Limb (tissue), 2 donors: ENCODE data around the gene MYOZ3.

Experiments
- DNase-seq, 2 donors: peaks; one replicate each; pipeline ENCODE4 v3.0.0-alpha.2; 2016; ENCODE audit errors: extremely low spot score in 2 of 2

The MYOZ3 gene

DNA sequence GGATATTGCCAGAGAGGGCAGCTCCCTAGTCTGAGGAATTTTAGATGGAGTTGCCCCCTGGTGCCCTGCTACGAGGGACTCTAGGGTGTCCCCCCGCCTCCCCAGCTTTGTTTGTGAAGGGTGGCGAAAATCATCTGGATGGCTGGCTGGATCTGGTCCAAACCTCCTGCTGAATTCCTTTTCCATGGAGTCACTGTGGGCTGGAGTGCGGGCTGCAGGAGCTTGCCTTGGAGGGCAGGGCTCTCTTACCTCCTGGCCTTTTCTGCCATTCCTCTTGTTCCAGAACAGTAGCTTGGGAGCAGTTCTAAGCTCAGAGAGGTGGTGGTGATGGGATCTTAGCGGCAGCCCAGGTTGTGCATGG lies 18.5 kb upstream of the MYOZ3 start:
- peak in 1 of 2 donors; percentile 77 for DNase-seq

DNA sequence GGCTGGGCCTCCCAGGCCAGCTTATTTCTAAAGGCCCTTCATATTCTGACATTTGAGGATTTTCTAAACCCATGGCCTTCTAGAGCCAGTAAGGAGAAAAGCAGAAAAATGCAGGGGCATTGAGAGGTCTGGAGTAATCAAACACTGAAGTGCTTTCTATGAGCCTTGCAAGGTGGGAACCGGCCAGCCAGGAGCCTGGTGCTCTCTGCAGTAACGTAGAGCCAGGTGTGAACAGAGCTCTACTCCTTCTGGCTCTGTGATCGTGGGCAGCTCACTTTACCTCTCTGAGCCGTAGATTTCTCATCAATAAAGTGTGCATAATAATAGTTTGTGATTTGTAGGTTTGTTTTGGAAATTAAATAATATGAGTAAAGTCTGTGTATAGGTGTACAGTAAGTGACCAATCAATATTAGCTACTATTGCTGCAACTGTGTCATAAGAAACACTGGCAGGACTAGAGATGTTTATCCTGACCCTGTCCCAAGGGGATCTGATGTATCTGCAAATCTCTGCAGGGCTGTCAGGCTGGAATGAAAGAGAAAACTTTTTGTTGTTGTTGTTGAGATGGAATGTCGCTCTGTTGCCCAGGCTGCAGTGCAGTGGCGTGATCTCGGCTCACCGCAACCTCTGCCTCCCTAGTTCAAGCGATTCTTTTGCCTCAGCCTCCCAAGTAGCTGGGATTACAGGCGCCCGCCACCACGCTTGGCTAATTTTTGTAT lies 17.9 kb upstream of the MYOZ3 start:
- DNase-seq: no peak

- peak in 1 of 2 donors; percentile 19 for DNase-seq
Observed at GRCh38 chr5:150644058-150644457, 17.0 kb upstream of the MYOZ3 start.

DNA sequence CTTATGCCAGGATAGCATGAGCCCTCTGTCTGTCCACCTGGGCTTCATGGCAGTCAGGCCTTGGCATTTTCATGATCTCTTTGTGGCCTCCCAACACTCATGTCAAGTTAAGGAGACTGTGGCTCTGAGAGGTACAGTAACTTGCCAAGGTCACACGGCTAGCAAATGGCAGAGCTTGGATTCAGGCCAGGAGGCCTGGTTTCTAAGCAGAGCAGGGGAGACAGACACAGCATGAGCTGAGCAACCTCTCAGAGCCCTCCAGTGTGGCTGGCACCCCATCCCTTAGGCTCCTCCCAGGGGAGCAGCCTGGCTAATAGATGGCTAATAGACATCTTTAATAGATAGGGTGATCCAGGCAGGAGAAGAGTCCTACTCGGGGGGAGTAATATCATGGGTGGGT lies 16.5 kb upstream of the MYOZ3 start:
- peak in 1 of 2 donors; percentile 38 for DNase-seq

DNA sequence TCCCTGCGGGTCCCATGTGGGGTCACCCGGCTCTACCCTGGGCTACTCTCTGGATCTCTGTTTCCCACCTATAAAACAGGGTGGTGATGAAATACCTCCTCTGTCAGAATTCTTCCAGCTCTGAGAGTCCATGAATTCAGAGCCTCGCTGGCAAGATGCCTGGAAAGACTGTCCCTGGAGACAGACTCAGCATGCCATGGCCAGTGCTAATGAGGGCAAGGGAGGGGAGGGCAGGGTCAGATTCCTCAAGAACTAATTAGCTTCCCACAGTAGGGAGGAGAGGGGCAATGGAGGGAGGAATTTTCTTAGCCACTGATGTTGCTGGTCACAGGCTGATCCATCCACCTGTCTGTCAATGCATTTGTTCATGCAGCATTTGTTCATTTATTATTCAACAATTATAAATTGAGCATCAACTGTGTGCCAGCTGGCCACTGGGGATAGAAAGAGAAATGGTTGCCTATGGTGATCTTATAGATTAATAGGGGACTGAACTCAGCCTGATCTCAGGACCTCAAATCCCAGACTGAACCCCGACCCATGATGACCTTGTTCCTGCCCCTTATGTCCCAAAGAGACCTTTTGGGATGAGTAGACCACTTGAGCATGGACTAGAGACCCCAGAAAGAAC lies 15.9 kb upstream of the MYOZ3 start:
- DNase-seq: peak in 1 of 2 donors; percentile 54

DNA sequence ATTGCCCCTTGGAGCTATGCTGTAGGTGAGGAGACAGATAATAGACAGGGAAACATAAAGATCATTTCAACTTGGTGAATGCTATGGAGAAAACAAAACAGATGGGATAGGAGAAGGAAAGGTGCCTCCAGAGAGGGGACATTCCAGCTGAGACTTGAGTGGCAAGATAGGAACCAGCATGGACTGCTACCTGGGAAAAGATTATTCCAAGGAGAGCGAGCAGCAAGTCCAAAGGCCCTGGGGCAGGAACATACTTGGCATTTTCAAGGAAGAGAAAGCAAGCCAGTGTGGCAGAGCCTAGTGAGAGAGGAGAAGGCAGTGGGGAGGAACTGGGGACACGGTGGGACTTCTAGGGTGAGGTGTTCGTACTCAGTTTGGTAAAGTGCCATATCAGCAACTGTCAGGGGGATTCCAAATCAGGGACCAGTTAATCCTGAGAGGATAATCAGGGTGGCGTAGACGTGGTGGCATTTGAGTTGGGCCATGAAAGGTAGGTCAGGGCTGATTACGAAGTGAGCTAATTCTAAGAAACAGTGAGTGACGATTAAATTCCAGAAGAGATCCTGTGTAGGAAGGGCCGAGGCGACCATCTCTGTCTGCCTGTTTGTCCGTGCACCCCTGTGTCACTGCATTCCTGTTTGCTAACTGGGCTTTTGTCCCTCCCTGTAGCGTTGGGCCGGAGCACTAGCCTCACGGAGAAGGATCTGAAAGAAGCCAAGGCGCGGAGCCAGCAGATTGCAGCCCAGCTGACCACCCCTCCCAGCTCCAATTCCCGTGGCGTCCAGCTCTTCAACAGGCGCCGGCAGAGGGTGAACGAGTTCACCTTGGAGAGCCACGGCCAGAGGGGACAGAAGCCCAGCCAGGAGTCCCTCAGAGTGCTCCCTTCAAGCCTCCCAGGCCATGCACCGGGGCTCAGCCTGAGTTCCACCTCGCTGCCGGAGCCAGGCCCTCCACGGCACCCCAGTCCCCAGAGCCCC lies 13.5 kb upstream of the MYOZ3 start:
- peak in 1 of 2 donors; percentile 29 for DNase-seq

GRCh38 chr5:150648294-150649107 lies 12.6 kb upstream of the MYOZ3 start:
- DNase-seq: peak in 1 of 2 donors; percentile 27

- peak in 1 of 2 donors; percentile 45 for DNase-seq
Observed at GRCh38 chr5:150649108-150650020, 11.7 kb upstream of the MYOZ3 start.

GRCh38 chr5:150650021-150651006 lies 10.7 kb upstream of the MYOZ3 start:
- DNase-seq: peak in 1 of 2 donors; percentile 34

DNA sequence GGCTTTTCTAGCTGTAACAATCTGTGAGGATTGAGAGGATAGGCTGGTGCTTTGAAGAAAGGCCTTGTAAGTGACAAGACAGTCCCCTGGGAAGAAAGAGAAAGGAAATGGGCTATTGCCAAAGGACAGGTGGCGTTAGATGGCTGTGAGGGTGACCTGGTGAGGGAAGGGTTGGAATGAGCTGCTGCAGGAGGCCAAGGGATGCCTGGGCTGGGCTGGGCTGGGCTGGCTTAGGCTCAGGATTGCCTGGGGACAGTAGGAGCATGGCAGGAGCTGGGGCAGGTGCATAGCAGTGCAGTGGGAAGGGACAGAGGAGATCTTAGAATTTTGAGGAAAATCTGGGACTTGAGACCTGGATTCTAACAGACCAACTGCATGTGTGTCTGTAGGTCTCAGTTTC lies 9.7 kb upstream of the MYOZ3 start:
- no peak for DNase-seq

GRCh38 chr5:150651924-150652671 lies 9.0 kb upstream of the MYOZ3 start:
- no peak for DNase-seq

DNA sequence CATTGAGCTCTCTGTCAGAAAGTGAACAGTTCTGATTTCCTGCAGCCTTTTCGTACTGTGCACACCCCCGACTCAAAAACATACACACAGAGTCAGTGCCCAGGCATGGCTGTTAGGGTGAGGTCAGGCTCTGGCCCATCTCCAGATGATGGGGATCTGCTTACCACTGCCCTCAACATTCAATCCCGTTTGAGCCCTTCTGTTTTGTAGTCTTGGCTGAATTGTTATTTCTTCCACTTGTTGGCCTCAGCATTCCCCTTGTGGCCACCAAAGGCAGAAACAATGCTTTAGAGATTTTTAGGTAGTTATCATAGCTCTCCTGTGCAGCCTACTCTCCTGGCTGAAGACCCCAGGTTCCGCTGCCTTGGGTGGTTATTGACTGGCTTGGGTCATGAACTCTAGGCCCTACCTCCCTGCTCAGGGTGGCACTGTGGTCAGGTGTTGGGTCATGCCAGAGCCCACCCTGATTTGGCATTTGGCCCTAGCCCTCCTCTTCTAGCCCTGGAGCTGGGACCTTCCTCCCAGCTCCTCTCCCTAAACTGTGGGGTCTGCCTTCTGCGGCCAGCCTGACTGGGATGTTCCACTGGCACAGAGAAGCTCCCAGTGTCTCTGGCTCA lies 7.8 kb upstream of the MYOZ3 start:
- DNase-seq: no peak

DNA sequence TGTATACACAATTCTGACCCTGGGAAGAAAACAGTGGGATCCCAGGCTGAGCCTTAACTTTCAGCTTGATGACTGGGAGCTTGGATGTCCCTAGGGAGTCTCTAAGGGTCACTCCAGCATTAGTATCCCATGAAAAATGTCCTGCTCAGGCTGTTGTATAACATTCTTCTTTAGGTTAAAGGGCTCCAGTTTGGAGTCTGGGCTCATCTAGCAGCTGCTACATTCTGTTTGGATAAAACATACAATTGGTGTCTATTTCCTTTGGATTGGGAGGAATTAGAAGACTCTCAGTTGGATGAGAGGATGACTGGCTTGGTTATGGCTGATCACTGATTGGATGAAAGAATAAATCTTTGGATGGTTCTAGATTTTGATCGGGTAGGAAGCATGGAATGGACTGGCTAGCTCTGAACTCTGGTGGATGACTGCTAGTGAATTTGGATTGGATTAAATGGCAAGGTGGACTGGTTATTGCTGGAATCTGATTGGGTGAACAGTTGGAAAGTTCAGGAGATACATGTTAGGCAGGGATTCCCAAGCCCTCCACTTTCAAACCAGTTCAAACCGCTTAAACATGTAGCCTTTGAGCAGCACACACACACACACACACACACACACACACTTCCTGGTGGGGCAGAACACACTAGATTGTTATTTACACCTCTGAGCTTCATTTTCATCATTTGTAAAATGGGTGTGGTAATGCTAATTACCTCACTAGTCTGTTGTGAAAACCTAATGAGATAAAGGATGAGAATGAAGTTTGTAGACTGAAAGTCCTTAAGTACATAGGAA lies 7.1 kb upstream of the MYOZ3 start:
- DNase-seq: no peak

DNA sequence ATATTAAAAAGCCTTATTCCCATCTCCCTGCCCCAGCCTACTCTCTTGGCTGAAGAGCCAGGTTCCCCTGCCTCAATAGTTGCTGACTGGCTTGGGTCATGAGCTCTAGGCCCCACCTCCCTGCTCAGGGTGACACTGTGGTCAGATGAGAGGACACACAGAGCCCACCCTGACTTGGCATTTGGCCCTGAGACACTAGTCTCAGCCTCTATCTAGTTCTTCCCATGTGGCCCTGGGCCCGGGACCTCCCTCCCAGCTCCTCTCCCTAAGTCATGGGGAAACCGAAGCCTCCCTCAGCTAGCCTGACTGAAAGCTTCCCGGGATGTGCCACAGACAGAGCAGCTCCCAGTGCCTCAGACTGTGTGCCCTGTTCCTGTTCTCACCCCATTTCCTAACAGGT lies 5.8 kb upstream of the MYOZ3 start:
- DNase-seq: peak in 1 of 2 donors; percentile 27

GRCh38 chr5:150656191-150657132 lies 4.6 kb upstream of the MYOZ3 start:
- DNase-seq: peak; percentile 83 to 95

- DNase-seq: peak in 1 of 2 donors; percentile 21
Observed at GRCh38 chr5:150658121-150658520, 2.9 kb upstream of the MYOZ3 start.
